GM04503 (cell line): Measurements from ENCODE around the gene RSAD1.
"Not testable (repeated sequence)": the region's sequence is repeated elsewhere in the genome, so short reads cannot be mapped to it uniquely, and the experiment has no call there.

ENCODE experiments used
- DNase-seq: peaks from one replicate; pipeline ENCODE4 v3.0.0-alpha.2; 2012; ENCODE audit warnings: low read depth

The RSAD1 gene

GRCh38 chr17:50472761-50473161 is 5.9 kb upstream of the RSAD1 start:
- DNase-seq, result not testable (repeated sequence)

GRCh38 chr17:50473901-50474300 is 4.8 kb upstream of the RSAD1 start:
- DNase-seq, result no peak

GRCh38 chr17:50474523-50474922 is 4.1 kb upstream of the RSAD1 start:
- no peak for DNase-seq

- DNase-seq, result no peak
Observed at GRCh38 chr17:50475362-50475761, 3.3 kb upstream of the RSAD1 start.

- not testable (repeated sequence) for DNase-seq
Observed at GRCh38 chr17:50475775-50476544, 2.7 kb upstream of the RSAD1 start.

- no peak for DNase-seq
Observed at GRCh38 chr17:50476545-50477315, 1.9 kb upstream of the RSAD1 start.

- DNase-seq, result no peak
Observed at GRCh38 chr17:50477976-50478375, 684 bp upstream of the RSAD1 start.

GRCh38 chr17:50479522-50480141 is 972 bp downstream of the RSAD1 start:
- DNase-seq, result no peak

GRCh38 chr17:50480142-50480764 is 1.6 kb downstream of the RSAD1 start:
- no peak for DNase-seq

- no peak for DNase-seq
Observed at GRCh38 chr17:50480854-50481490, 2.3 kb downstream of the RSAD1 start.

- no peak for DNase-seq
Observed at GRCh38 chr17:50481648-50482047, 3.0 kb downstream of the RSAD1 start.

- no peak for DNase-seq
Observed at GRCh38 chr17:50482110-50482509, 3.5 kb downstream of the RSAD1 start.

- peak; percentile 81 for DNase-seq
Observed at GRCh38 chr17:50482516-50482915, 3.9 kb downstream of the RSAD1 start.

GRCh38 chr17:50483266-50483665 is 4.6 kb downstream of the RSAD1 start:
- no peak for DNase-seq

GRCh38 chr17:50484386-50485155 is 5.9 kb downstream of the RSAD1 start:
- DNase-seq, result no peak

- DNase-seq, result no peak
Observed at GRCh38 chr17:50487213-50488096, 8.8 kb downstream of the RSAD1 start.

- no peak for DNase-seq
Observed at GRCh38 chr17:50488880-50489279, 10.2 kb downstream of the RSAD1 start.

GRCh38 chr17:50491505-50491904 is 12.8 kb downstream of the RSAD1 start:
- no peak for DNase-seq

GRCh38 chr17:50492214-50492613 is 13.6 kb downstream of the RSAD1 start:
- DNase-seq, result no peak

GRCh38 chr17:50493744-50494143 is 15.1 kb downstream of the RSAD1 start:
- no peak for DNase-seq
